ENCODE results near the gene CR1.

DNA sequence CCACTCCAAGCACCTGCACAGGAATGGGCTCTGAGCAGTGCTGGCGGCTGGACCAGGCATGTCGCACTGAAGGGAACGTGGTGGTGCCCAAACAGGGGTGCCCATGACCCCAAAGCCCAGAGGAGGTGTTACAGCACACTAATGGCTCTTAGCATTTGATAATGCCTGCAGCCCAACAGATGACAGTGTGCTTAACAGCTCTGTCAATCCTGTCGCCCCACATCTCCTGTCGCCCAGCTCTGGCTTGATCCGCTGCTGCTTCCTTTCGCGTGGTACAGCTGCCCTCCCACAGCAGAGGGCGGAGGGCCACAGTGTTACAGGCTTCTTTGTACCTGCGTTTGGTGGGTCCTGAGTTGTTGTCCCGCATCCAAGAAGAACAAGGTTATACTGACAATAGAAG, 116.8 kb downstream of the CR1 start:
- TF ChIP-seq, protein P1, sequence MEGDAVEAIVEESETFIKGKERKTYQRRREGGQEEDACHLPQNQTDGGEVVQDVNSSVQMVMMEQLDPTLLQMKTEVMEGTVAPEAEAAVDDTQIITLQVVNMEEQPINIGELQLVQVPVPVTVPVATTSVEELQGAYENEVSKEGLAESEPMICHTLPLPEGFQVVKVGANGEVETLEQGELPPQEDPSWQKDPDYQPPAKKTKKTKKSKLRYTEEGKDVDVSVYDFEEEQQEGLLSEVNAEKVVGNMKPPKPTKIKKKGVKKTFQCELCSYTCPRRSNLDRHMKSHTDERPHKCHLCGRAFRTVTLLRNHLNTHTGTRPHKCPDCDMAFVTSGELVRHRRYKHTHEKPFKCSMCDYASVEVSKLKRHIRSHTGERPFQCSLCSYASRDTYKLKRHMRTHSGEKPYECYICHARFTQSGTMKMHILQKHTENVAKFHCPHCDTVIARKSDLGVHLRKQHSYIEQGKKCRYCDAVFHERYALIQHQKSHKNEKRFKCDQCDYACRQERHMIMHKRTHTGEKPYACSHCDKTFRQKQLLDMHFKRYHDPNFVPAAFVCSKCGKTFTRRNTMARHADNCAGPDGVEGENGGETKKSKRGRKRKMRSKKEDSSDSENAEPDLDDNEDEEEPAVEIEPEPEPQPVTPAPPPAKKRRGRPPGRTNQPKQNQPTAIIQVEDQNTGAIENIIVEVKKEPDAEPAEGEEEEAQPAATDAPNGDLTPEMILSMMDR (IDR thresholded peaks at IDR 0.05; ENCODE audit: low read depth, low read length) = no peak
- TF ChIP-seq POLR2A (IDR thresholded peaks at IDR 0.05; ENCODE audit: extremely low read depth, insufficient read length) = no peak
